Stomach (tissue), 4 donors: ENCODE data around the gene RDH8.

Experiments used
- EP300 ChIP-seq: sonication (generic); formaldehyde crosslinking; IDR thresholded peaks from one replicate; pipeline ENCODE4 v1.6.1; 2017; ENCODE audit warnings: antibody characterized with exemption
- POLR2A ChIP-seq, 4 donors: fragments of 450-650 bp; IDR thresholded peaks; one replicate each; pipeline ENCODE4 v1.6.1; 2016; ENCODE audit warnings: antibody characterized with exemption in 4 of 4, control low read depth in 2 of 4, mild to moderate bottlenecking in 1 of 4, moderate library complexity in 1 of 4
- POLR2AphosphoS5 ChIP-seq, 3 donors: sonication (generic); formaldehyde crosslinking; IDR thresholded peaks; one replicate each; pipeline ENCODE4 v1.6.1; 2016; ENCODE audit warnings: antibody characterized with exemption in 3 of 3
- TF ChIP-seq, protein P1 (sequence below), 7 experiments: fragments of 450-650 bp in 4 of 7; fragments of 200-600 bp in 3 of 7; sonication (generic) in 3 of 7; IDR thresholded peaks; one replicate each; pipeline ENCODE4 v1.5.1; 2016 to 2019; ENCODE audit warnings: antibody characterized with exemption in 7 of 7, control low read depth in 2 of 7, mild to moderate bottlenecking in 1 of 7

DNA sequence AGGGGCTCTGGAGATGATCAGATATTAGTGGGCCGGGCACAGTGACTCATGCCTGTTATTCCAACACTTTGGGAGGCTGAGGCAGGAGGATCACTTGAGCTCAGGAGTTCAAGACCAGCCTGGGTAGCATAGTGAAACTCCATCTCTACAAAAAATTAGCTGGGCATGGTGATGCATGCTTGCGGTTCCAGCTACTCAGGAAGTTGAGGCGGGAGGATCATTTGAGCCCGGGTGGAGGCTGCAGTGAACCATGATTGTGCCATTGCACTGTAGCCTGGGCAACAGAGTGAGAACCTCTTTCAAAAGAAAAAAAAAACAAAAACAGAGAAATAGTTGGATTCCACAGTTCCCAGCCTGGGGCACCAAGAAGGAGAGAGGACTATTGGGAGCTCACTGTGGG, 54.9 kb downstream of the RDH8 start:
- TF ChIP-seq, protein P1, sequence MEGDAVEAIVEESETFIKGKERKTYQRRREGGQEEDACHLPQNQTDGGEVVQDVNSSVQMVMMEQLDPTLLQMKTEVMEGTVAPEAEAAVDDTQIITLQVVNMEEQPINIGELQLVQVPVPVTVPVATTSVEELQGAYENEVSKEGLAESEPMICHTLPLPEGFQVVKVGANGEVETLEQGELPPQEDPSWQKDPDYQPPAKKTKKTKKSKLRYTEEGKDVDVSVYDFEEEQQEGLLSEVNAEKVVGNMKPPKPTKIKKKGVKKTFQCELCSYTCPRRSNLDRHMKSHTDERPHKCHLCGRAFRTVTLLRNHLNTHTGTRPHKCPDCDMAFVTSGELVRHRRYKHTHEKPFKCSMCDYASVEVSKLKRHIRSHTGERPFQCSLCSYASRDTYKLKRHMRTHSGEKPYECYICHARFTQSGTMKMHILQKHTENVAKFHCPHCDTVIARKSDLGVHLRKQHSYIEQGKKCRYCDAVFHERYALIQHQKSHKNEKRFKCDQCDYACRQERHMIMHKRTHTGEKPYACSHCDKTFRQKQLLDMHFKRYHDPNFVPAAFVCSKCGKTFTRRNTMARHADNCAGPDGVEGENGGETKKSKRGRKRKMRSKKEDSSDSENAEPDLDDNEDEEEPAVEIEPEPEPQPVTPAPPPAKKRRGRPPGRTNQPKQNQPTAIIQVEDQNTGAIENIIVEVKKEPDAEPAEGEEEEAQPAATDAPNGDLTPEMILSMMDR (IDR thresholded peaks at IDR 0.05), result no peak
- TF ChIP-seq POLR2AphosphoS5 (IDR thresholded peaks at IDR 0.05) (no peak), EP300 (no peak), POLR2A (IDR thresholded peaks at IDR 0.05) (no peak)
